Spleen (tissue), 7 donors: ENCODE results near the gene CD48.

Source experiments
- CTCF ChIP-seq, 11 experiments: fragments of 200-600 bp in 7 of 11; fragments of 450-650 bp in 4 of 11; sonication (generic) in 4 of 11; IDR thresholded peaks in 8 of 11; conservative IDR thresholded peaks in 3 of 11; 1 replicate in 7 of 11; 2 replicates in 4 of 11; pipeline versions ENCODE4 v1.4.0 to v1.8.0; 2016 to 2021; ENCODE audit warnings: antibody characterized with exemption in 11 of 11, inconsistent platforms in 4 of 11, mild to moderate bottlenecking in 1 of 11
- POLR2A ChIP-seq, 3 donors: fragments of 450-650 bp; IDR thresholded peaks; one replicate each; pipeline ENCODE4 v1.5.1; 2017; ENCODE audit warnings: antibody characterized with exemption in 3 of 3, mild to moderate bottlenecking in 1 of 3
- donor health status: DM: no; HTN: no; CAD: no; lungs with moderate emphysema.
- donor health status: DM: no; HTN: no; CAD: no.
- donor health status: DM: no; HTN: no; CAD: no.

GRCh38 chr1:160674415-160674814, 37.2 kb downstream of the CD48 start:
- TF ChIP-seq POLR2A (IDR thresholded peaks at IDR 0.05) (no peak), CTCF (IDR thresholded peaks at IDR 0.05 in 8 of 11, conservative IDR thresholded peaks at IDR 0.05 in 3 of 11) (no peak)
